GM18873 (cell line): Measurements from ENCODE around the gene ERBIN.
"Not testable (repeated sequence)": the region's sequence is repeated elsewhere in the genome, so short reads cannot be mapped to it uniquely, and the experiment has no call there.

ENCODE experiments used
- ATAC-seq: cut with Tn5 transposase; IDR thresholded peaks from one replicate; pipeline ENCODE4 v1.9.1; 2021; ENCODE audit warnings: mild to moderate bottlenecking, moderate library complexity, moderate number of reproducible peaks; ENCODE audit not compliant: unreplicated experiment, low FRiP score

ERBIN gene

GRCh38 chr5:65926276-65926783 is at the start of gene ERBIN:
ERBIN (plus strand) TSS chr5:65926575; CDS start chr5:65992719, 66,144 bp downstream.
- ATAC-seq, result peak; percentile 19

GRCh38 chr5:65876970-65877369 is 49.4 kb upstream of the ERBIN start:
- no peak for ATAC-seq

GRCh38 chr5:65879668-65880256 is 46.6 kb upstream of the ERBIN start:
- ATAC-seq, result not testable (repeated sequence)

- ATAC-seq, result no peak
Measured at GRCh38 chr5:65880496-65881072, 45.8 kb upstream of the ERBIN start.

- ATAC-seq, result no peak
Measured at GRCh38 chr5:65882278-65882677, 44.1 kb upstream of the ERBIN start.

- no peak for ATAC-seq
Measured at GRCh38 chr5:65883461-65883860, 42.9 kb upstream of the ERBIN start.

GRCh38 chr5:65886387-65886786 is 40.0 kb upstream of the ERBIN start:
- ATAC-seq, result no peak

GRCh38 chr5:65892024-65892423 is 34.4 kb upstream of the ERBIN start:
- not testable (repeated sequence) for ATAC-seq

GRCh38 chr5:65892801-65893200 is 33.6 kb upstream of the ERBIN start:
- ATAC-seq, result no peak

- ATAC-seq, result no peak
Measured at GRCh38 chr5:65893749-65894430, 32.5 kb upstream of the ERBIN start.

GRCh38 chr5:65895891-65896290 is 30.5 kb upstream of the ERBIN start:
- ATAC-seq, result no peak

- ATAC-seq, result no peak
Measured at GRCh38 chr5:65900746-65901145, 25.6 kb upstream of the ERBIN start.

- no peak for ATAC-seq
Measured at GRCh38 chr5:65902104-65902503, 24.3 kb upstream of the ERBIN start.

GRCh38 chr5:65903581-65903980 is 22.8 kb upstream of the ERBIN start:
- no peak for ATAC-seq

GRCh38 chr5:65906256-65906655 is 20.1 kb upstream of the ERBIN start:
- ATAC-seq, result no peak

GRCh38 chr5:65907135-65907534 is 19.2 kb upstream of the ERBIN start:
- ATAC-seq, result no peak

GRCh38 chr5:65910711-65911110 is 15.7 kb upstream of the ERBIN start:
- ATAC-seq, result no peak

GRCh38 chr5:65912311-65912710 is 14.1 kb upstream of the ERBIN start:
- no peak for ATAC-seq

- no peak for ATAC-seq
Measured at GRCh38 chr5:65913519-65913918, 12.9 kb upstream of the ERBIN start.

- no peak for ATAC-seq
Measured at GRCh38 chr5:65914641-65915196, 11.7 kb upstream of the ERBIN start.

GRCh38 chr5:65915661-65916060 is 10.7 kb upstream of the ERBIN start:
- ATAC-seq, result not testable (repeated sequence)
